Tibial nerve (tissue), 4 donors: ENCODE results near the gene CHMP5.

Experiments
- CTCF ChIP-seq, 5 experiments: fragments of 200-600 bp in 3 of 5; fragments of 450-650 bp in 2 of 5; sonication (generic) in 3 of 5; IDR thresholded peaks; one replicate each; pipeline ENCODE4 v1.5.1; 2016 to 2019; ENCODE audit warnings: antibody characterized with exemption in 5 of 5, mild to moderate bottlenecking in 3 of 5, moderate library complexity in 2 of 5
- EP300 ChIP-seq, 2 donors: sonication (generic); formaldehyde crosslinking; IDR thresholded peaks; one replicate each; pipeline ENCODE4 v1.6.1; 2017; ENCODE audit warnings: antibody characterized with exemption in 2 of 2, mild to moderate bottlenecking in 1 of 2
- POLR2A ChIP-seq, 2 donors: fragments of 450-650 bp; IDR thresholded peaks; one replicate each; pipeline ENCODE4 v1.6.1; 2017; ENCODE audit warnings: antibody characterized with exemption in 2 of 2, mild to moderate bottlenecking in 2 of 2, moderate library complexity in 2 of 2

- TF ChIP-seq POLR2A (IDR thresholded peaks at IDR 0.05) (no peak), CTCF (IDR thresholded peaks at IDR 0.05) (no peak), EP300 (IDR thresholded peaks at IDR 0.05) (no peak)
Observed at GRCh38 chr9:33244137-33244784, 20.6 kb upstream of the CHMP5 start.
